GM23338 (cell line): ENCODE data around the gene STOM.

Experiments used
- EZH2 ChIP-seq: fragments of 200-600 bp; sonication (generic); IDR thresholded peaks from one replicate; pipeline ENCODE4 v1.8.0; 2017; ENCODE audit warnings: antibody characterized with exemption, mild to moderate bottlenecking, low read depth; ENCODE audit not compliant: unreplicated experiment
- JUNB ChIP-seq: IDR thresholded peaks from one replicate; pipeline ENCODE4 v1.6.1; 2016; ENCODE audit warnings: antibody characterized with exemption; ENCODE audit not compliant: unreplicated experiment
- POLR2AphosphoS5 ChIP-seq: IDR thresholded peaks from 2 replicates; pipeline ENCODE4 v1.6.1; 2016; ENCODE audit warnings: antibody characterized with exemption, low read depth
- TF ChIP-seq, protein P1 (sequence below), 2 experiments: fragments of 200-600 bp in 1 of 2; sonication (generic) in 1 of 2; conservative IDR thresholded peaks; 2 replicates each; pipeline versions ENCODE4 v1.5.1 to v1.6.1; 2016 to 2017; ENCODE audit warnings: antibody characterized with exemption in 2 of 2, low read depth in 2 of 2, mild to moderate bottlenecking in 2 of 2, moderate library complexity in 1 of 2
- TF ChIP-seq, protein P2 (sequence below): IDR thresholded peaks from one replicate; pipeline ENCODE4 v1.6.1; 2018; ENCODE audit warnings: antibody characterized with exemption; ENCODE audit not compliant: unreplicated experiment

DNA sequence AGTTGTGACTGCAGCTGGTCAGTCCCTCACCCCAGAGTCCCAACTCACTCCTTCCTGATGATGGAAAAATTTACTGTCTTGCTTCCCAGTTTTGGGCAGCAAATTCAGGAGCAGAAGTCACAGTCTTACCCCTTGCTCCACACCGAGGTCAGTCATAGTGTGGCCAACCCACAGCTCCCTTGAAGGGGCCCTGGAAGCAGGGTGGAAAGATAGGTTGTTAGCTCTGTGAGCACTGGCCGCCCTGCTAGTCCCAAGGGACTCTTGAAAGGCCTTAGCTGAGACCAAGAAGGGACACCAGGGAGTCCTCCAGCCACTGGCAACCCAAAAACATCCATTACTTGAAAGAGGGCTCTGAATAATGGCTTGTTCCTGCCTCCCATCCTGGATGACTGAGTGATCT, 62.1 kb downstream of the STOM start:
- TF ChIP-seq, protein P1, sequence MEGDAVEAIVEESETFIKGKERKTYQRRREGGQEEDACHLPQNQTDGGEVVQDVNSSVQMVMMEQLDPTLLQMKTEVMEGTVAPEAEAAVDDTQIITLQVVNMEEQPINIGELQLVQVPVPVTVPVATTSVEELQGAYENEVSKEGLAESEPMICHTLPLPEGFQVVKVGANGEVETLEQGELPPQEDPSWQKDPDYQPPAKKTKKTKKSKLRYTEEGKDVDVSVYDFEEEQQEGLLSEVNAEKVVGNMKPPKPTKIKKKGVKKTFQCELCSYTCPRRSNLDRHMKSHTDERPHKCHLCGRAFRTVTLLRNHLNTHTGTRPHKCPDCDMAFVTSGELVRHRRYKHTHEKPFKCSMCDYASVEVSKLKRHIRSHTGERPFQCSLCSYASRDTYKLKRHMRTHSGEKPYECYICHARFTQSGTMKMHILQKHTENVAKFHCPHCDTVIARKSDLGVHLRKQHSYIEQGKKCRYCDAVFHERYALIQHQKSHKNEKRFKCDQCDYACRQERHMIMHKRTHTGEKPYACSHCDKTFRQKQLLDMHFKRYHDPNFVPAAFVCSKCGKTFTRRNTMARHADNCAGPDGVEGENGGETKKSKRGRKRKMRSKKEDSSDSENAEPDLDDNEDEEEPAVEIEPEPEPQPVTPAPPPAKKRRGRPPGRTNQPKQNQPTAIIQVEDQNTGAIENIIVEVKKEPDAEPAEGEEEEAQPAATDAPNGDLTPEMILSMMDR (conservative IDR thresholded peaks at IDR 0.05; ENCODE audit: low read depth in 2 of 2): no peak
- TF ChIP-seq JUNB (no peak), POLR2AphosphoS5 (no peak), EZH2 (no peak)
- TF ChIP-seq, protein P2, sequence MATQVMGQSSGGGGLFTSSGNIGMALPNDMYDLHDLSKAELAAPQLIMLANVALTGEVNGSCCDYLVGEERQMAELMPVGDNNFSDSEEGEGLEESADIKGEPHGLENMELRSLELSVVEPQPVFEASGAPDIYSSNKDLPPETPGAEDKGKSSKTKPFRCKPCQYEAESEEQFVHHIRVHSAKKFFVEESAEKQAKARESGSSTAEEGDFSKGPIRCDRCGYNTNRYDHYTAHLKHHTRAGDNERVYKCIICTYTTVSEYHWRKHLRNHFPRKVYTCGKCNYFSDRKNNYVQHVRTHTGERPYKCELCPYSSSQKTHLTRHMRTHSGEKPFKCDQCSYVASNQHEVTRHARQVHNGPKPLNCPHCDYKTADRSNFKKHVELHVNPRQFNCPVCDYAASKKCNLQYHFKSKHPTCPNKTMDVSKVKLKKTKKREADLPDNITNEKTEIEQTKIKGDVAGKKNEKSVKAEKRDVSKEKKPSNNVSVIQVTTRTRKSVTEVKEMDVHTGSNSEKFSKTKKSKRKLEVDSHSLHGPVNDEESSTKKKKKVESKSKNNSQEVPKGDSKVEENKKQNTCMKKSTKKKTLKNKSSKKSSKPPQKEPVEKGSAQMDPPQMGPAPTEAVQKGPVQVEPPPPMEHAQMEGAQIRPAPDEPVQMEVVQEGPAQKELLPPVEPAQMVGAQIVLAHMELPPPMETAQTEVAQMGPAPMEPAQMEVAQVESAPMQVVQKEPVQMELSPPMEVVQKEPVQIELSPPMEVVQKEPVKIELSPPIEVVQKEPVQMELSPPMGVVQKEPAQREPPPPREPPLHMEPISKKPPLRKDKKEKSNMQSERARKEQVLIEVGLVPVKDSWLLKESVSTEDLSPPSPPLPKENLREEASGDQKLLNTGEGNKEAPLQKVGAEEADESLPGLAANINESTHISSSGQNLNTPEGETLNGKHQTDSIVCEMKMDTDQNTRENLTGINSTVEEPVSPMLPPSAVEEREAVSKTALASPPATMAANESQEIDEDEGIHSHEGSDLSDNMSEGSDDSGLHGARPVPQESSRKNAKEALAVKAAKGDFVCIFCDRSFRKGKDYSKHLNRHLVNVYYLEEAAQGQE: no peak
